IPS-NIHi11 (cell line): ENCODE measurements around the gene REXO5.
"Not testable (repeated sequence)": the region's sequence is repeated elsewhere in the genome, so short reads cannot be mapped to it uniquely, and the experiment has no call there.

Experiments used
- DNase-seq: peaks from one replicate; pipeline ENCODE4 v3.0.0; 2012; ENCODE audit warnings: mixed read lengths, low spot score

The REXO5 gene, protein sequence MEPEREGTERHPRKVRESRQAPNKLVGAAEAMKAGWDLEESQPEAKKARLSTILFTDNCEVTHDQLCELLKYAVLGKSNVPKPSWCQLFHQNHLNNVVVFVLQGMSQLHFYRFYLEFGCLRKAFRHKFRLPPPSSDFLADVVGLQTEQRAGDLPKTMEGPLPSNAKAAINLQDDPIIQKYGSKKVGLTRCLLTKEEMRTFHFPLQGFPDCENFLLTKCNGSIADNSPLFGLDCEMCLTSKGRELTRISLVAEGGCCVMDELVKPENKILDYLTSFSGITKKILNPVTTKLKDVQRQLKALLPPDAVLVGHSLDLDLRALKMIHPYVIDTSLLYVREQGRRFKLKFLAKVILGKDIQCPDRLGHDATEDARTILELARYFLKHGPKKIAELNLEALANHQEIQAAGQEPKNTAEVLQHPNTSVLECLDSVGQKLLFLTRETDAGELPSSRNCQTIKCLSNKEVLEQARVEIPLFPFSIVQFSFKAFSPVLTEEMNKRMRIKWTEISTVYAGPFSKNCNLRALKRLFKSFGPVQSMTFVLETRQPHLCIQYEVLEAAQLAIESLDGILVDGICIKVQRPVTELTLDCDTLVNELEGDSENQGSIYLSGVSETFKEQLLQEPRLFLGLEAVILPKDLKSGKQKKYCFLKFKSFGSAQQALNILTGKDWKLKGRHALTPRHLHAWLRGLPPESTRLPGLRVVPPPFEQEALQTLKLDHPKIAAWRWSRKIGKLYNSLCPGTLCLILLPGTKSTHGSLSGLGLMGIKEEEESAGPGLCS

DNA sequence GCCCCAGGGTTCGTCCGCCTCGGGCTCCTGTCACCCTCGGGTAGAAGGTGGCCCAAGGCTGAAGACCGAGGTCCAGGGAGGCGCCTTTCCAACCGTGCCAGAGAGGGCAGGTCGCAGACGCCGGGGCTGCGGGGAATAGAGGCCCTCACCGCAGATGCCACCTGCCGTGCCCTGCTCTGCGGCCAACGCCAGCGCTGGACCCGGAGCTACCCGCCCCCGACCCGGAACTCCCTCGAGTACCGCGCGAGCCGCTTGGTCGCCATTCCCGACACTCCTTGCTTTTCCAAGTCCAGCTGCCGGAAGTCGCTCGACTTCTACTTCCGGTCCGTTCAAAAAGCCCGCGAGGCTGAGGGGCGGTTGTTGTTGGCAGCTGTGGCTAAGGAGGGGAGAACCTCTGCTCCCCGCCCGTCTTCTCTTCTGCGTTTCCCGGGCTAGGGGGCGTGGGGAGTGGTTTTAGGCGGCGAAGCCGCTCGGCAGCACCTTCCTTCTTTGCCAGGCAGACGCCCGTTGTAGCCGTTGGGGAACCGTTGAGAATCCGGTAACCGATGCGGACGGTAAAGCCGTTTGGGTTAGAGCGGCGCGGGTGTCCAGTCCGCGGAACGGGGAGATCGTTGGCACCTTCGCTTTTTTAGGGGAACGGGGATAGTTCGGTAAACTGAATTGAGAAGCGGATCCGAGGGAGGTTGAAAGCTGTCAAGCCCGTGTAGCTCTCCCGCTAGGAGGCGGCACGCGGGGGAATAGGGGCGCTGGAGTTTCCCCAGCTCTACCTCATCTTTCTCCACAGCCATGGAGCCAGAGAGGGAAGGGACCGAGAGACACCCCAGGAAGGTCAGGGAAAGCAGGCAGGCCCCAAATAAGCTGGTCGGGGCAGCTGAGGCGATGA, at the start of gene REXO5, which contains the start of gene ERI2:
TSS of gene REXO5 (plus strand) at position 360 of the 883 bp plus-strand sequence. CDS start at position 787, 427 bp downstream.
TSS of gene ERI2 (minus strand) at position 305 of the 883 bp plus-strand sequence. CDS start at position 263, 42 bp downstream.
- peak; percentile 91 for DNase-seq

DNA sequence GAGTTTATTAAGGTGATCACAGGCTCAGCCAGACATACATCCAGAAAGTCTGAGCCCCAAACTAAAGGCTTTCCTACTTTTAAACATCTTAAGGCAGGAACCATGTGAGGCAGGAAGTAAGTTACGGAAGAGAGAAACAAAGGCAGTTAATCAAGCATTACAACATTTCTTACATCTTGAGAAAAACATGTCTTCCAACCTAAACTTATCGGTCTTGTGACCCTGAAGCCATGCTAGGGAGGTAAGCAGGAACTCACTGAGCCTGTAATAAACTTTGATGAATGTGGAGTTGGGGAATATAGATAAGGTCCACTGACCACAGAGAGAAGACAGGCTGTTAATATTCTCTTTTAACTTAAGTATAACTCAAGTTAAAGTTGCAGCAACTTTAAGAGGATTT, 46.0 kb upstream of the REXO5 start:
- DNase-seq = no peak

- DNase-seq = no peak
These were observed 45.2 kb upstream of the REXO5 start for GRCh38 chr16:20761175-20761574.

GRCh38 chr16:20762404-20763123, 43.8 kb upstream of the REXO5 start:
- no peak for DNase-seq

DNA sequence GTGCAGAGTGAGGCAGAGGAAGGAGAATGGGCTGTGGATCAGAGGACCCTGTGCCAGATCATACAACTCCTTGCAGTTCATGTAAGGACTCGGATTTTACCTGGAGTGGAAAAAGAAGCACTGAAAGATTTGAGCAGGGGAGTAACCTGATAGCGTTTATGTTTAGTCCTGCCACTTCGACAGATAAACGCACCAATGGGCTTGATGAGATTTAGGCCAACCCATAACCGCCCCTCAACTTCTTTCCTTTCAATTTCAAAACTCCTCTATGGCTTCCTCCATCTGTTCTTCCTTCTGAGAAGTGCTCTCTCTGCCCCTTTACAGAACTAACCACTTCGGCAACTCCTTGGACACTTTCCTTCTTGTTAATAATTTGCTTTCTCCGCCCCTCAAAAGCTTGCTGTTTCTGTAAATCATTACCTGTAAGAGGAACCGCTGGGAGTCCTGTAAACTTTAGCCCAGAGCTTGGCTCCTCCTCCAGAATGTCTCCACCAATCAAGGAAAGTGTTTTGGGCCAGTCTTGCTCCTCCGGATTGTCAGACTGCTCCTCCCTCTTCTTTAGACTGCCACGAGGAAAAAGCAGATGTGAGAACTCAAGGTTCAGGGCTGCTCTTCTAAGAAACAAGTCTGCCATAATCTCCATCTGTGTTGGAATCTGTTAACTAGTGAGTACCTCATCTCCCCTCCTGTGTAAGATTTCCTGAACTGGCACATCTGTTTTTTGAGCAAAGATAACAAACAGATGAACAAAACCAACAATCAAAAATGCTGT, 42.7 kb upstream of the REXO5 start, which contains the start of gene ACSM3:
TSS of gene ACSM3 (plus strand) at position 554 of the 772 bp plus-strand sequence. CDS start 6,021 bp downstream, outside the sequence.
- peak; percentile 80 for DNase-seq

DNA sequence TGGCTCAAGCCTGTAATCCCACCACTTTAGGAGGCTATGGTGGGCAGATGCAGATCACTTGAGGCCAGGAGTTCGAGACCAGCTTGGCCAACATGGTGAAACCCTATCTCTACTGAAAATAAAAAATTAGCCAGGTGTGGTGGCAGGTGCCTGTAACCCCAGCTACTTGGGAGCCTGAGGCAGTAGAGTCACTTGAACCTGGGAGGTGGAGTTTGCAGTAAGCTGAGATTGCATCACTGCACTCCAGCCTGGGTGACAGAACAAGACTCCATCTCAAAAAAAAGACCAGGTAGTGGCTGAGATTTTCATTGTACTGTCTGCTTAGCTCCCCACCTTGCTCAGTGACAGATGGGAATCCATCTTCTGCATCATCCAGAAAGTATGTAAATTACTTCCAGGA, 41.9 kb upstream of the REXO5 start:
- not testable (repeated sequence) for DNase-seq

GRCh38 chr16:20765732-20766131, 40.6 kb upstream of the REXO5 start:
- DNase-seq = no peak

DNA sequence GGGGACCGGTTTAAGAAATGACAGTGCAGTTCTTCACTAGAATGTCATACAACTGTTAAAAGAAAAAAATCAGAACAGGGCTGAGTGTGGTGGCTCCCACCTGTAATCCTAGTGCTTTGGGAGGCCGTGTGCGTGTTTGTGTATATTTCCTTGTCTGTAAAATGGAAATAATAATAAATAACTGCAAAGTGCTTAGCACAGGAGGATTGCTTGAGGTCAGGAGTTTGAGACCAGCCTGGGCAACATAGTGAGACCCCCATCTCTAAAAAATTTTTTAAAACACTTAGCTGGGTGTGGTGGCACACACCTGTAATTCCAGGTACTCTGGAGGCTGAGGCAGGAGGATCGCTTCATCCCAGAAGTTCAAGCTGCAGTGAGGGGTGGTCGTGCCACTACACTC, 40.0 kb upstream of the REXO5 start:
- no peak for DNase-seq

DNA sequence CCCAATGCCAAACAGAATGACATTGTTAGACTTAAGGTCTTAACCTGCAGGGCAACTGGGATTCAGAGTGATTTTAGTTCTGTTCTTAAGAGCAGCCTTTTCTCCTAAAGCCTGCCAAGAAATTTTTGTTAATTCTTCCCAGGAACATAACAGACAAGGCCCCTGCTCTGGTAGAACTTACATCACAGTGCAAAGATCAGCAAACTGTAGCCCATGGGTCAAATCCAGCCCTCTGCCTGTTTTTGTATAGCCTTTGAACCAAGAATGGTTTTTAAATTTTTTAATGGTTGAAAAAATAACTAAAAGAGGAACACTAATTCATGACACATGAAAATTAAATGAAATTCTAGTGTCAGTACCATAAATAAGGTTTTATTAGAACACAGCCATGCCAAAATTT, 38.8 kb upstream of the REXO5 start:
- no peak for DNase-seq

- DNase-seq = no peak
These were observed 38.2 kb upstream of the REXO5 start for GRCh38 chr16:20768121-20768520.

- no peak for DNase-seq
These were observed 37.5 kb upstream of the REXO5 start for GRCh38 chr16:20768818-20769217.

GRCh38 chr16:20773679-20774078, 32.6 kb upstream of the REXO5 start:
- no peak for DNase-seq

GRCh38 chr16:20774703-20775362, 31.5 kb upstream of the REXO5 start:
- DNase-seq = peak; percentile 85

DNA sequence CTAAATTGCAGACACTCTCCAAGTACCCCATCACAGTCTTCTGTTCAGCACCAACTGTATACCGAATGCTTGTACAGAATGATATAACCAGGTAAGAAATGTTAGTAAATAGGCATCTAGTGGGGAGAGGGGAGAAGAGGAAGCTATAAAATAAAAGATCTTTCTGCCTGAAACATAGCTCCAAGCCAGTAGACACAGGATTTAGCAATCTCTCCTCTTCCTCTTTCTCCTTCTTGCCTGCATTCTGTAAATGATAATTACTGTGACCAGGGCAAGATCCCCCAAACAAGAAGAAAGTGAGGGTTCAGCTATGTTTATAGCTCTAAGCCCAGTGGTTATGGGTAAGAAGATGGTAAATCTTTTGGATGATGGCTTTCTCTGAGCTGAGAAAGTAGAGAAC, 24.6 kb upstream of the REXO5 start:
- no peak for DNase-seq

DNA sequence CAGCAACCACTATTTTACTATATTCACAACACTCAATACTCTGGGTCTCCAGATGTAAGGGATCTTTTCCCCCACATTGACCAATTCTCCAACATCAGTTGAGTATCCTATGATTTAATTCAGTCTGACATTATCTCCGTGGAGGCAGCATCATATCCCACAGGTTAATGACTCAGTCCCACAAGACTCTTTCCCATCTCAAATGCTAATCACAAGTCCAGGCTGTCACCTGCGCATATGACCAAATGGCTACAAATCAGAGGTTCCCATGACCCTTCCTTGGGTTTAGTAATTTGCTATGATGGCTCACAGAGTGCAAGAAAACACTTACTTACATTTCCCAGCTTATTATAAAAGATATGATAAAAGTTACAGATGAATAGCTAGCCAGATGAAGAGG, 23.9 kb upstream of the REXO5 start:
- DNase-seq = no peak

DNA sequence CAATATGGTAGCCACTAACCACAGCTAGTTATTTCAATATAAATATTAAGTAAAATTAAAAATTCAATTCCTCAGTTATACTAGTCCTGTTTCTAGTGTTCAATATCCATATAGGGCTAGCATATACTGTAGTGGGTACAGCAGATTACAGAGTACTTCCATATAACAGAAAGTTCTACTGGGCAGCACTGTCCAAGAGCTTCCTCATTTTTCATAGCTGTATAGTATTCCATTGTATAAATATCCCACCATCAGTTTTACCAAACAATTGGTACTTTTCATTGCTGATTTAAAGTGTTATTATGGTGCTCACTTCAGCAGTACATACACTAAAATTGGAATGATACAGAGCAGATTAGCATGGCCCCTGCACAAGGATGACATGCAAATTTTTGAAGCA, 22.1 kb upstream of the REXO5 start:
- no peak for DNase-seq

DNA sequence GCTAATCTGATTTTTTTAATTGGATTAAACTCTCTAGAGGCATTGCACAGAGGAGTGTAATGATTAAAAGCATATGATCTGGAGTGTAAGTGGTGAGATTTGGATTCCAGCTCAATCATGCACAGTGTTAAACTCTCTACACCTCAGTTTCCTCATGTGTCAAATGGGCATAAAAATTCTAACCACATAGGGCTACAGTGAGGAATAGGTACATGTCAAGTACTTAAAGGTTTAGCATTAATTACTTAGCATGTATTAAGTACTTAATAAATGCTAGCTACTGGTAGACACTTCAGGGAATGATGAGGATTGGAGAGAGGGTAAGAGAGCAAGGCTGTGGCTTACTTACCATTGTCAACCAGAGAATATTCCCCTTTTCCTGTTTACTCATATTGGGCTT, 17.2 kb upstream of the REXO5 start:
- no peak for DNase-seq

DNA sequence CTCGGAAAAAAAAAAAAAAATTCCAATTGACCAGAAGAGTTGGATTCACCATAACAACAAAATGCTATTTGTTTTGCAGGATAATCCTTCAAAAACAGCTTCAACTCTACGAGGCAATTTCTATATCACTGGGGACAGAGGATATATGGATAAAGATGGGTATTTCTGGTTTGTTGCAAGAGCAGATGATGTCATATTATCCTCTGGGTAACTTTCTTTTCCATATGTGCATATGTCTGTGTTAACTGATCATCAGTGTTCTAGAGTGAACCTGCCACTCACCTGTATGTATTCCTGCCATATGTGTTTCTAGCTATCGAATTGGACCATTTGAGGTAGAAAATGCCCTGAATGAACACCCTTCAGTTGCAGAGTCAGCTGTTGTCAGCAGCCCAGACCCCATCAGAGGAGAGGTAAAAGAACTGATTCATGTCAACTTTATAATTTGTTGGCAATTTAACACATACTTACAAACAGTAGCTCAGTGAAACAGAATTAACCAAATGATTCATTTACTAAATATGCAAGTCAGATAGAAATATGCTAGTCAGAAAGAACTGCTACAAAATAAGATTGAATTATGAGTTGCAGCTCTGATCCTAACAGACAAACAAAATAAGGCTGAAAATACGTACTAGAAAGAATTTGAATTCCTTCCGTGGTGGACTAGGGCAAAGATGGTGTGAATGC, 14.3 kb upstream of the REXO5 start:
- no peak for DNase-seq

DNA sequence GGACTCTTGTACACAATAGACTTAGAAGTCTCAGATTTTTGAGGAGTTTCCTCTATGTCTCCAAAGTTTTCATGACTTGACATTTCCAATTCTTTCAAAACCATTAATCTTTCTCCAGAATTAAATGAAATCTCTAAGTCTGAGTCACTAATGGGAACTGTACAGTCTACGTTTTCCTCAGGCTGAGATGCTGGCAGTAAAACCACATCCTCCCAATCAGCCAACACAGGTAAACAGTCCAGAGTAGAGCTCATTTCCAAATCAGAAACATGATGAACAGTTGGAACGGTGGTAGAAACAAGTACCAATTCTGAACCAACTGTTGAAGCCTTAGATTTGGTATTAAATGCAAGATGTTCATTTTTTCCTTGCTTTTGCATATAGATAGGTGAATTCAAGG, 8.0 kb upstream of the REXO5 start:
- DNase-seq = no peak
